Left cardiac atrium (tissue), 4 donors: ENCODE data around the gene GALNT9. TPM values are rescaled to one million over a fixed set of nuclear protein-coding genes. Genes with fewer than 3 reads are reported as not detected.
"Not testable (repeated sequence)": the region's sequence is repeated elsewhere in the genome, so short reads cannot be mapped to it uniquely, and the experiment has no call there.

Source experiments
- ATAC-seq, 2 donors: fragments of 200-7000 bp; cut with Tn5 transposase; one replicate each; pipeline ENCODE4 v1.9.1; 2020; ENCODE audit warnings: mild to moderate bottlenecking in 2 of 2, moderate library complexity in 2 of 2
- DNase-seq: peaks from one replicate; pipeline ENCODE4 v3.0.0-alpha.2; 2020
- intact Hi-C, 2 donors: fragments of 100-400 bp; cut with DNase I; formaldehyde crosslinking; loops; one replicate each; pipeline versions ENCODE4 v1.14.1 to v1.15.1; 2022 to 2023
- long read RNA-seq: library from polyadenylated mRNA; unstranded; transcript quantifications from one replicate; pipeline ENCODE4 v2.0.0, GENCODE V29; 2021
- total RNA-seq, 2 donors: library from RNA; stranded (reverse); fragmentation: NEBNext Ultra II Directional; extraction: Animal tissue kit (Norgen Biotek cat#: 25700); gene quantifications; one replicate each; pipeline ENCODE4 v1.2.1, GENCODE V29; 2021
- donor health status: DM: no; HTN: yes; CAD: no.
- donor health status: DM: no; HTN: yes; CAD: no; lungs with severe emphysema.
- donor health status: DM: yes; HTN: yes; CAD: no.
- donor health status: Dilated cardiomyopathy.

The GALNT9 gene
- 1 to 10 TPM; 2.6 to 2.7 TPM for total RNA-seq
- long read RNA-seq, partial matches to known transcripts = 1 of 2 reads
- long read RNA-seq, other reads (novel, unspliced or antisense) = 1 of 2 reads

- intact Hi-C loops = no loop called here
- ATAC-seq = peak; percentile 4 to 21
- no peak for DNase-seq
These were observed at the start of gene GALNT9 for GRCh38 chr12:132329036-132329719. Gene GALNT9 (minus strand): TSS chr12:132329589. CDS start chr12:132329203, 386 bp downstream.

- intact Hi-C loops, DNase-seq, ATAC-seq: not testable (repeated sequence)
These were observed 49.7 kb upstream of the GALNT9 start for GRCh38 chr12:132379057-132379456.

GRCh38 chr12:132377147-132377546 lies 47.8 kb upstream of the GALNT9 start:
- ATAC-seq = no peak
- DNase-seq = no peak

GRCh38 chr12:132376464-132376830 lies 47.1 kb upstream of the GALNT9 start:
- no peak for ATAC-seq
- DNase-seq = no peak
- intact Hi-C loops = no loop called here

More at GRCh38 chr12:132377147-132377546, 47.8 kb upstream of the GALNT9 start:
- intact Hi-C loops = no loop called here

- no peak for ATAC-seq
- no peak for DNase-seq
- intact Hi-C loops = no loop called here
These were observed 46.5 kb upstream of the GALNT9 start for GRCh38 chr12:132375747-132376463.

GRCh38 chr12:132374612-132375445 lies 45.4 kb upstream of the GALNT9 start:
- intact Hi-C loops = no loop called here
- DNase-seq (peak; percentile 10), ATAC-seq (no peak)

- intact Hi-C loops = no loop called here
- DNase-seq (peak; percentile 5), ATAC-seq (peak in 1 of 2 donors; percentile 53)
These were observed 44.7 kb upstream of the GALNT9 start for GRCh38 chr12:132373901-132374611.

GRCh38 chr12:132367852-132368251 lies 38.5 kb upstream of the GALNT9 start:
- DNase-seq (no peak), ATAC-seq (no peak)
- intact Hi-C loops = no loop called here

GRCh38 chr12:132367071-132367851 lies 37.9 kb upstream of the GALNT9 start:
- ATAC-seq (peak in 1 of 2 donors; percentile 8), DNase-seq (no peak)
- intact Hi-C loops = no loop called here

- ATAC-seq = no peak
- intact Hi-C loops = no loop called here
These were observed 37.0 kb upstream of the GALNT9 start for GRCh38 chr12:132366341-132366861.

GRCh38 chr12:132365226-132365625 lies 35.8 kb upstream of the GALNT9 start:
- ATAC-seq = no peak
- intact Hi-C loops = no loop called here
- DNase-seq = no peak

More at GRCh38 chr12:132366341-132366861, 37.0 kb upstream of the GALNT9 start:
- DNase-seq = peak; percentile 11

GRCh38 chr12:132364348-132364902 lies 35.0 kb upstream of the GALNT9 start:
- DNase-seq (no peak), ATAC-seq (no peak)
- intact Hi-C loops = no loop called here

- ATAC-seq (no peak), DNase-seq (no peak)
- intact Hi-C loops = no loop called here
These were observed 34.4 kb upstream of the GALNT9 start for GRCh38 chr12:132363661-132364347.

- DNase-seq (no peak), ATAC-seq (no peak)
- intact Hi-C loops = no loop called here
These were observed 33.7 kb upstream of the GALNT9 start for GRCh38 chr12:132362996-132363660.

GRCh38 chr12:132360906-132361777 lies 31.8 kb upstream of the GALNT9 start:
- ATAC-seq (no peak), DNase-seq (peak; percentile 14)
- intact Hi-C loops = no loop called here

GRCh38 chr12:132360410-132360809 lies 31.0 kb upstream of the GALNT9 start:
- DNase-seq (no peak), ATAC-seq (no peak)
- intact Hi-C loops = no loop called here
